Stimulated activated CD8-positive, alpha-beta memory T cell treated with anti-CD3 and anti-CD28 coated beads, Interleukin-7, amount 100 ng/mL, for 1 hour (primary cell): Measurements from ENCODE around the gene SNTA1.
"Not testable (repeated sequence)": the region's sequence is repeated elsewhere in the genome, so short reads cannot be mapped to it uniquely, and the experiment has no call there.

ENCODE experiments used
- DNase-seq, 2 donors: peaks; one replicate each; pipeline ENCODE4 v3.0.0-alpha.2; 2020; ENCODE audit warnings: low read depth in 2 of 2

Gene SNTA1

DNA sequence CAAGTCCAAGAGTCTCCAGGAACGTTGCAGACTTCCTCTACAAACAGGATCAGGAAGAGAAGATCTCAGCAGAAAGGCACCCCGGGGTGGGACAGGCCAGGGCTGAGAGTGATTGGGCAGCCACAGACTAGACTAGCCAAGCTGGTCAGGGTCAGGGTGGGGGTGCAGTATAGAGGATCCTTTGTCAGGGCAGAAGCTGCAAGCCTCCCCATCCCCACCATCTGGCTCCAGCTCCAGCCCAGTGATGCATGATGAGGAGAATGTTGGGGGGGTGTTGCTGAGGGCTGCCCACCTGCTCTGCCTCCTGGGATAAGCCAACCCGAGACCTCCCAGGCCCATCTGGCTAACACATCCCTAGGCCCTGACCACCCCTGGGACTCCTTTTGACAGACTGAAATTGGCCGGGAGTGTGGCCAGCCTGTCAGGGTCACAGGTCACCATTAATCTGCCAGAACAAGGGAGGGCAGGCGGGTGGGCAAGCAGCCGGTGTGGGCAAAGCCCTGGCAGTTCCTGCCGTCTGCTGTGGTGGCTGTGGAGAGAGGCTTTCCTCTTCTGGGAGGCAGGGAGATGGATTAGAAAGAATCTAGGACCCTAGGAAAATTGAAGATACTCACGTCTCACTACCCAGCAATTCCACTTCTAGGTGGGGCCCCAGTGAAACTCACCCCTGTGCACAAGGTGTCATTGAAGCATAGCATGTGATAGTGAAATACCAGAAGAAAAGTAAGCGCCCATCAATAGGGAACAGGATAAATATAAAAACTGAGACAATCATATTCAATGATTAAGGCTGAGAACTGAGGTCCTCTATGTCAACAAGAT lies 22.1 kb upstream of the SNTA1 start:
- no peak for DNase-seq

GRCh38 chr20:33464759-33465158 lies 21.2 kb upstream of the SNTA1 start:
- not testable (repeated sequence) for DNase-seq

GRCh38 chr20:33463332-33464101 lies 20.0 kb upstream of the SNTA1 start:
- DNase-seq: no peak

- DNase-seq: no peak
Observed at GRCh38 chr20:33460711-33461110, 17.1 kb upstream of the SNTA1 start.

- DNase-seq: no peak
Observed at GRCh38 chr20:33459599-33459998, 16.0 kb upstream of the SNTA1 start.

GRCh38 chr20:33456916-33457642 lies 13.5 kb upstream of the SNTA1 start:
- DNase-seq: peak; percentile 53 to 73

DNA sequence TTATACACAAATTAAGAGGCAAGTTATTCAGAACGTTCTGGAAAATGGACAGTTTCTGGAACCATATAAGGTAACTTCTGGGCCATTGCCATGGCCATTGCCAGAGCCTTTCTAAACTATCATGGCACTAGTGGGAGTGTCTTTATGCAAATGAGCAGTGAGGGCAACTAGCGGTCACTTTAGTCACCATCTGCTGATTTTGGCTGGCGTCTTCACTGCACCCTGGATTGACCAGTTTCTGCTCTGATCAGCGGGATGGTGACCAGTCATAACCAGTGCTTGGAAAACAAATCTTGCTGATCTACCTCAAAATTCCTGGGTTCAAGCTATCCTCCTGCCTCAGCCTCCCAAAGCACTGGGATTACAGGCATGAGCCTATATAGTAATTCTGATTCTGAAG lies 7.3 kb upstream of the SNTA1 start:
- DNase-seq: no peak

- DNase-seq: no peak
Observed at GRCh38 chr20:33445881-33446625, 2.5 kb upstream of the SNTA1 start.

GRCh38 chr20:33444797-33445560 lies 1.4 kb upstream of the SNTA1 start:
- DNase-seq: no peak

- DNase-seq: no peak
Observed at GRCh38 chr20:33443006-33443511, 504 bp downstream of the SNTA1 start.

GRCh38 chr20:33442136-33443005 lies 1.2 kb downstream of the SNTA1 start:
- no peak for DNase-seq

GRCh38 chr20:33441142-33441955 lies 2.2 kb downstream of the SNTA1 start:
- no peak for DNase-seq

DNA sequence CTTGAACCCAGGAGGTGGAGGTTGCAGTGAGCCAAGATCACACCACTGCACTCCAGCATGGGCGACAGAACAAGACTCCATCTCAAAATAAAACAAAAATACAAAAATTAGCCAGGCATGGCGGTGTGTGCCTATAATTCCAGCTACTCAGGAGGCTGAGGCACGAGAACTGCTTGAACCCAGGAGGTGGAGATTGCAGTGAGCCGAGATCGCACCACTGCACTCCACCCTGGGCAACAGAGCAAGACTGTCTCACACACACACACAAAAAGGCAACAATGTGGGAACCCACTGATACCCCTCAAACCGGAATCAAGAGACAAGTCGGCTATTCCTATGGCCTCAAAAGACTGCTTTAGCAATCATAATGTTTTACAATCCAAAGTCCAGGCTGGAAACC lies 3.0 kb downstream of the SNTA1 start:
- not testable (repeated sequence) for DNase-seq

- no peak for DNase-seq
Observed at GRCh38 chr20:33438481-33438880, 5.1 kb downstream of the SNTA1 start.

- no peak for DNase-seq
Observed at GRCh38 chr20:33437141-33437911, 6.2 kb downstream of the SNTA1 start.

DNA sequence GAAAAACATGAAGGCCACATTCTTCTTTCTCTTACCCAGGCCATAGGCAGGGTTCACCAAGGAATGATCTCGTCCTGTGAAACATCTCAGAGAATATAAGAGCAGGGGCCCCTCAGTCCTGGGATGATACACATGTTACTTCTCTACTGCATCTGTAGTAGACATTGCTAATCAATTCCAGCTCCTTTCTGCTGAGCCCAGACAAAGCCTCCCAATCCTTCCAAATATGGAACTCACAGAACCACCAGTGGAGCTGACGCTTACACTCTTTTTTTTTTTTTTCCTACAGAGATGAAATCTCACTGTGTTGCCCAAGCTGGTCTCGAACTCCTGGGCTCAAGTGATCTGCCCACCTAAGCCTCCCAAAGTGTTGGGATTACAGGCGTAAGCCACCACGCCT lies 9.1 kb downstream of the SNTA1 start:
- no peak for DNase-seq

DNA sequence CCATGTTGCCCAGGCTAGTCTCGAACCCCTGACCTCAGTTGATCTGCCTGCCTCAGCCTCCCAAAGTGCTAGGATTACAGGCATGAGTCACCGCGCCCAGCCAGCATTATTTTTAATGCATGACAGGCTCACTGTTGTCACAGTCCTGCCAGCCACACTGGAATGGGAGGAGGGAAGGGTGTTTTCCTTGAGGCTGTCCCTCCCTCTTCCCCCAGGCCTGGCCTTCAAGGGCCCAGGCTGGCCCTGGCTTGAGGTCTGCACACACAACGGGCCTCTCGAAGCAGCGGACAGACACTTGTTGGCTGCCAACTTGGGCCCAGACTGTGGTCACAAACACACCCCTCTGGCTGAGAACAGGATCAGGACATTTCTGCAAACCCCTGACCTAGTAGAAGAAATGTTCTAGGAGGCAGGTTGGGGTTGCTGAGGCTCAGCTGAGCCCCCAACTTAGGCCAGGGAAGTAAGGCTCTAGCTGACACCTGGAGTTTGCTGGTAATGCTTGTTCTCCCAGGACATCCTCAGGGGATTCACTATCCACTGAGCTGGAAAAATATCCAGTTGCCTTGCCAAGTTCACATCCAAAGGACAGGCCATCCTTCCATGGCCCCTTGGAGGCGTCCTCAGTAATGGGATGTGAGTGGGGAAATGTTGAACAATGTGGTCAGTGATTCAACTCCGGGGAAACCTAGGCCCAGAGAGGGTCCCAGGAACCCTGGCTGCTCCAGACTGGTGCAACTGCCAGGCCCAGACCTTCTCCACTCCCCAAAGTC lies 9.9 kb downstream of the SNTA1 start:
- no peak for DNase-seq
